HG02763 (cell line): Measurements from ENCODE around the gene PLIN4.

Experiments
- ATAC-seq: cut with Tn5 transposase; IDR thresholded peaks from one replicate; pipeline ENCODE4 v1.9.1; 2021; ENCODE audit warnings: mild to moderate bottlenecking, moderate library complexity; ENCODE audit not compliant: unreplicated experiment

PLIN4 gene

GRCh38 chr19:4508698-4509097 is 9.6 kb downstream of the PLIN4 start:
- no peak for ATAC-seq

DNA sequence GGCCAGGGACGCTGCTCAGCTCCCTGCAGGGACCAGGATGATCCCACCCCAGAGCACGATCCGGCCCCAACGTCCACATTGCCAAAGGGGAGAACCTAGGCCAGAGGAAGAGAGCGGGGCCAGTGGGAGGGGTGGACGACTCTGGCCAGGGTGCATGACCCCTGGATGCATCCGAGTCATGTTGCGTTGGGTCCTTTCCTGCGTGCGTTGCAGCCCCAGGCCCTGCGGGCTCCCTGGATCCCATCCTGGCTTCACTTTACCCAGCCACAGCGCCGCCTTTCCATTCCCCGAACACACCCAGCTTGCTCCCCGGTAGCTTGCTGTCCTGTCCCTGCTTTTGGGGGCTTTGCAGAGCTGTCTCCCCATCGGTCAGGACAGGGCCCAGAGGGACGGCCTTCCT is 10.5 kb downstream of the PLIN4 start:
- ATAC-seq = no peak

GRCh38 chr19:4507150-4507452 is 11.2 kb downstream of the PLIN4 start:
- no peak for ATAC-seq

DNA sequence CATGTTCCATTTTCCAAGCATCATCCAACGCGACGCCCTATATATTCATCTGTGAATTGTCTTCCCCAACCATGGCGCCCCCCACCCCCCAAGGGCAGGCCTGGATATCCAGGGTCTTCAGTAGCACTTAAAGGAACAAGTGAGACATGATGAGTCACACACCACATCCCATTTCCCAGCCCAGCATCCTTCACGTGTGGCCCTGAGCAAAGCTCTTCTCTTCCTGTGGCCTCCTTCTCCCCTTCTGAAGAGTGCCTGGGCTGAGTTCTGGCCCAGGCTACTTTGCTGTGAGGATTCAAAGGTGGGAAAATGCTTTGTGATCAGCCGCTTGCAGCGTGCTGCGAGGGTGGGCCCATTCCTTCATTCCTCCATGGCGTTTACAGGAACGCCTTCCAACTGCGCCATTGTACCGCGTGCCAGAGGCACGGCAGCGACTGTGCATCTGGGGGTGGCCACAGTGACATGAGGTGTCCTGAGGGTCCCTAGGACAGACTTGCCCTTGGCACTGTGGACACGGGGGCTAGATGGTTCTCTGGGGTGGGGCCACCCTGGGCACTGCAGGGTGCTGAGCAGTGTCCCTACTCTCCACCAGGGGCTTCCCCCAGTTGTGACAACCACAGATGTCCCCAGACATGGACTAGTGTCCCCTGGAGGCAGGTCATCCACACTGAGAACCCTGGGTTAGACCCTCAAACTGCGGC is 11.7 kb downstream of the PLIN4 start:
- no peak for ATAC-seq

- ATAC-seq = no peak
Observed at GRCh38 chr19:4505570-4506448, 12.5 kb downstream of the PLIN4 start.

- ATAC-seq = no peak
Observed at GRCh38 chr19:4504891-4505569, 13.3 kb downstream of the PLIN4 start.

- no peak for ATAC-seq
Observed at GRCh38 chr19:4504297-4504701, 14.0 kb downstream of the PLIN4 start.

GRCh38 chr19:4503825-4504170 is 14.5 kb downstream of the PLIN4 start:
- no peak for ATAC-seq

DNA sequence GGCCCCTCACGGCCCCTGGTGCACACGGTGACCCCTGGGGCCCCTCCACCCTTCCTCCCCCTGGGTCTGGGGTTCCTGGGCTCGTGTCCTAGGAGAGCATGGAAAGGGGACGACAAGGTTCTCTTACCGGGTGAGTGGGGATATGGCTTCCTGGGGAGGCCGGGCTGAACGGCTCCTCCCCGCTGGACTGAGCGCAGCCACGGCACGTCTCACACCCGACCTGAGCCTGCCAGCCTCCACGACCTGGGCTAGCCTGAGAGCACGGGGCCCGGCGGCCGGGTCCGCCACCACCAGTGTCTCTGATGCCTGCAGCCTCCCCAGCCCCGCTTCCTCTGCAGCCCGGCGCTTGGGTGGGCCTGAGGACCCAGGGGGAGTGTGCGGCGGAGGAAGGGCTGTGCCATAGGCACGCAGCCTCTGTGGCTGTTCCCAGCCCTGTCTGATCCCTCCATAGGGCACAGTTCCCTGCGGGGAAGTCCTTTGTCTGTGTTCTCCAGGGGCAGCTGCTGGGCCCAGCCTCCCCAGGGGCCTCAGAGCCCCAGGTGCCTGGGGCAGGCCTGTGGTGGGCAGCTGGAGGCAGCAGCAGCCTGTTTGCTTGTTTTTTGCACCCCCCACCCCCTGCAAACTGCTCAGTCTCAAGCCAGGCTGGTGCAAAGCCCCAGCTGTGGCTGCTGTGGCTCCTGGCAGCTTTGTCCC is 15.0 kb downstream of the PLIN4 start:
- ATAC-seq = no peak

GRCh38 chr19:4502282-4503131 is 15.8 kb downstream of the PLIN4 start:
- ATAC-seq = no peak

DNA sequence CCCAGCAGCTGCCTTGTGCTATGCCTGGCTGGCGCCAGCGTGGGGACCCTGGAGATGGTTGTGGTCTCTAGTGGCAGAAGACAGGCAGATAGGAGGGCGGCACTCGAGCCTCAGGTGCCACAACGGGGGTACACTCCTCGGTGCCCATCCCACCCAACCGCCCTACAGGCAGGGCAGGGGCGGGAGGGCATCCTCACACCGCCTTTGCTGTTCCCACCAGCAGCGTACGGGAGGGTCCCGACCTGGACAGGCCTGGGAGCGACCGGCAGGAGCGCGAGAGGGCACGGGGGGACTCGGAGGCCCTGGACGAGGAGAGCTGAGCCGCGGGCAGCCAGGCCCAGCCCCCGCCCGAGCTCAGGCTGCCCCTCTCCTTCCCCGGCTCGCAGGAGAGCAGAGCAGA is 16.6 kb downstream of the PLIN4 start:
- no peak for ATAC-seq

GRCh38 chr19:4500841-4501591 is 17.3 kb downstream of the PLIN4 start:
- no peak for ATAC-seq

- ATAC-seq = no peak
Observed at GRCh38 chr19:4499855-4500254, 18.4 kb downstream of the PLIN4 start.

DNA sequence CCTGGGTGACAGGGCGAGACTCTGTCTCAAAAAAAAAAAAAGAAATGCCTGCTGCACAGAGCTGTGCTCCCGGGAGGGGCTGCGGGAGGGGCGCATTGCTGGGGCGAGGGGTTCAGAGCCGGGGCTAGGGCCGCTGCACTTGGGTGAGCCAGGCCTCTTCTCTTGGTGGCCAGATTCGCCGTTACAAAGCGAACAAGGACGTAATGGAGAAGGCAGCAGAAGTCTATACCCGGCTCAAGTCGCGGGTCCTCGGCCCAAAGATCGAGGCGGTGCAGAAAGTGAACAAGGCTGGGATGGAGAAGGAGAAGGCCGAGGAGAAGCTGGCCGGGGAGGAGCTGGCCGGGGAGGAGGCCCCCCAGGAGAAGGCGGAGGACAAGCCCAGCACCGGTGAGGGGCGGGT is 19.0 kb downstream of the PLIN4 start:
- no peak for ATAC-seq

DNA sequence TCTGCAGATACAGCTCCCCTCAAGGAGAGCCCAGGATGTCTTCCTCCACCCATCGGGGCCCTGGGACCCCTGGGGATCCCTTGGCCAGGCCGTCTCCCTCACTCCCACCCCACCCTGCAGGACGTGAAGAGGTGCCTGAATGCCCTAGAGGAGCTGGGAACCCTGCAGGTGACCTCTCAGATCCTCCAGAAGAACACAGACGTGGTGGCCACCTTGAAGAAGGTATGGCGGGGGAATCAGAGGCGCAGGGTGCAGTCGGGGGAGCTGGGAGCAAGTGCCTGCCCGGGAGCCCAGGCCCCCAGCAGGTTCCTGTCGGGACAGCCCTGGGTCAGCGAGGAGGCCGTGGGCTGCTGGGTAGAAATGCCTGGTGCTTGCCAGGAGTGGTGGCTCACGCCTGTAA is 19.6 kb downstream of the PLIN4 start:
- no peak for ATAC-seq

DNA sequence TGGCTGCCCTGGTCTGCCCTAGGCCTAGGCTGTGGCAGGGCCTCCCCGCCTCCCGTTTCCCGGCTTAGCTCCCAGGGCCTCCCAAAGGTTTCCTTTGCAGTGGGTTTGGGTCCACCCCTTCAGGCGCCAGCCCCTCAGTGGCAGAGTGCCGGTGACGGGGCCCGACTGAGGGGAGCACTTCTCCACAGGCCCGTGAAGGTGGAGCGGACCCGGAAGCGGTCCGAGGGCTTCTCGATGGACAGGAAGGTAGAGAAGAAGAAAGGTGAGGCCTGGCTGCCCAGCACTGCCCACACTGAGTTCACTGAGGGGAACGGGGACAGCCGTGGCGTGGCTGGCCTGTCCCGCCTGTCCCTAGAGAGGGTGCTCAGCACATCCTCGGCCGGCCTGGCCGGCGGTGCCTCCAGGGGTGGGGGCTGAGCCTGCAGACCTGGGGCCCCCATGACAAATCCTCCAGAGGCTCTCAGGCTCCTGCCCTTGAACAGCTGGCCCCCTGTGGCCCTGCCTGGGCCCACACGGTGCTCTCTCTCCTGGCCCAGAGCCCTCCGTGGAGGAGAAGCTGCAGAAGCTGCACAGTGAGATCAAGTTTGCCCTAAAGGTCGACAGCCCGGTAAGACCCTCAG is 20.4 kb downstream of the PLIN4 start:
- no peak for ATAC-seq

GRCh38 chr19:4496304-4496703 is 22.0 kb downstream of the PLIN4 start:
- ATAC-seq = no peak

GRCh38 chr19:4495471-4495870 is 22.8 kb downstream of the PLIN4 start:
- no peak for ATAC-seq

- no peak for ATAC-seq
Observed at GRCh38 chr19:4494691-4495064, 23.6 kb downstream of the PLIN4 start.
